ENCODE data around the gene SLC2A13. TPM values are rescaled to one million over a fixed set of nuclear protein-coding genes. Genes with fewer than 3 reads are reported as not detected.

SLC2A13 gene
- total RNA-seq, 1 experiment from 2014 or later: 12.1 TPM

DNA sequence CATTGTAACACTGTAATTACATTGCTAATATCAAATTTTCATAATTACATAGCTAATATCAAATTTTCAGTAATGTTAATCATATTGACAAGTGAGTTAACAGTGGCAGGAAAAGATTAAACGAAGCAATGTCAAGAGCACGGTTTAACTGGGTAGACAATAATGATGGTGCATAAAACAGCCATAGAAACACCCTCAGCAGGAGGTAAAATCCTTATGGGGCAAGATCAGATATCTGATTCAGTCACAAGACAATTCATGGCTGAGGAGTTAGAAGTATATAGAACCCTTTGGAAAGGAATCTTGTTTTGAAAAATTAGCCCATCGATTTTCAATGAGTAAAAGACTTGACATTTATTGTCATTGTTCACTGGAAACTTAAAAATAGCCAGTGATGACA, 190.6 kb downstream of the SLC2A13 start:
- no peak overlapping the region for H3K27ac ChIP-seq (ENCODE audit: low read length)
- ChIA-PET CTCF (no interaction called here), POLR2A (no interaction called here)

DNA sequence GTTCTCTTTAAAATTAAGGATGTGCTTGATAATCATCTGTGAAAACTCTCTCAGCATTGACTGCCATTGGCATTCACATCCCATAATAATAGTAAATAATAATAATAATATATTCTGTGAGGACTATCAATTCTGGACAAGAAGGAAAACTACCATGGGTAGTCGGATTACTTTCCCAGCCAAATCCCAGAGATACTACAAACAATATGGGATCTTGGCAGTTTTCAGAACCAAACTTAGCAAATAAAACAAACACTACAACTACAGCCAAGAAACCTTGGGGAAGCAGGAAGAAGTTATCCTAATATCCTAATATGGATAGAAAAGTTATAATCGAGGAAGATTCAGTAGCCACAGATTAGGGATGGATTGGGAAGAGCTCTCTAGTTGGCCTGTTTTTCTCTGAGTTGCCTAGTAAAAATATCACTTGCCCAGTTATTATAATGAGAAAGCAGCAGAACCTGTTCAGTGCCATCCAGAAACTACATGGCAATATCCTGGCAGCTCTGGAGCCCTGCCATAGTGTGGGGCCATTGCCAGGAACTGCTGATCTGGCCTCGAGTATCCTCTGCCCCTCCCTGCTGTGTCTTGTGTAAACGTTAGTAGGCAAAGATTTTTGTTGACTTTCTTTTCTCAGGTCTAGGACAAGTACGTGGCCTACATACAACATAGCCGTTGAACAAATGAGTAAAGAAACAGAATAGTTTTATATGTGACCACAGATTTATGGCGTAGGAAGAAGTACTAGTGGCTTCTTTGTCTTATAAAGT, 193.5 kb downstream of the SLC2A13 start:
- Histone ChIP-seq H3K36me3 (ENCODE audit: control insufficient read depth, insufficient read depth, low read length) (no peaks in the 10 kb centered on the region), H3K27ac (ENCODE audit: low read length) (no peak overlapping the region), H3K9me3 (ENCODE audit: control insufficient read depth, insufficient read depth, low read depth, low read length) (no peaks in the 10 kb centered on the region), H3K4me1 (ENCODE audit: control insufficient read depth, insufficient read depth, low read length) (no peaks in the 10 kb centered on the region), H3K27me3 (ENCODE audit: control insufficient read depth, insufficient read depth, low read length) (no peaks in the 10 kb centered on the region), H3K4me3 (ENCODE audit: low read depth in 2 of 2, low read length in 2 of 2) (no peak overlapping the region)
- TF ChIP-seq POLR2AphosphoS5 (IDR thresholded peaks at IDR 0.05; ENCODE audit: low read depth, low read length) (no peak), TCF7L2 (IDR thresholded peaks at IDR 0.05; ENCODE audit: low read depth, low read length) (no peak), SIN3A (IDR thresholded peaks at IDR 0.05; ENCODE audit: borderline replicate concordance, insufficient read depth, low read depth, low read length) (no peak)
- TF ChIP-seq, protein P1, sequence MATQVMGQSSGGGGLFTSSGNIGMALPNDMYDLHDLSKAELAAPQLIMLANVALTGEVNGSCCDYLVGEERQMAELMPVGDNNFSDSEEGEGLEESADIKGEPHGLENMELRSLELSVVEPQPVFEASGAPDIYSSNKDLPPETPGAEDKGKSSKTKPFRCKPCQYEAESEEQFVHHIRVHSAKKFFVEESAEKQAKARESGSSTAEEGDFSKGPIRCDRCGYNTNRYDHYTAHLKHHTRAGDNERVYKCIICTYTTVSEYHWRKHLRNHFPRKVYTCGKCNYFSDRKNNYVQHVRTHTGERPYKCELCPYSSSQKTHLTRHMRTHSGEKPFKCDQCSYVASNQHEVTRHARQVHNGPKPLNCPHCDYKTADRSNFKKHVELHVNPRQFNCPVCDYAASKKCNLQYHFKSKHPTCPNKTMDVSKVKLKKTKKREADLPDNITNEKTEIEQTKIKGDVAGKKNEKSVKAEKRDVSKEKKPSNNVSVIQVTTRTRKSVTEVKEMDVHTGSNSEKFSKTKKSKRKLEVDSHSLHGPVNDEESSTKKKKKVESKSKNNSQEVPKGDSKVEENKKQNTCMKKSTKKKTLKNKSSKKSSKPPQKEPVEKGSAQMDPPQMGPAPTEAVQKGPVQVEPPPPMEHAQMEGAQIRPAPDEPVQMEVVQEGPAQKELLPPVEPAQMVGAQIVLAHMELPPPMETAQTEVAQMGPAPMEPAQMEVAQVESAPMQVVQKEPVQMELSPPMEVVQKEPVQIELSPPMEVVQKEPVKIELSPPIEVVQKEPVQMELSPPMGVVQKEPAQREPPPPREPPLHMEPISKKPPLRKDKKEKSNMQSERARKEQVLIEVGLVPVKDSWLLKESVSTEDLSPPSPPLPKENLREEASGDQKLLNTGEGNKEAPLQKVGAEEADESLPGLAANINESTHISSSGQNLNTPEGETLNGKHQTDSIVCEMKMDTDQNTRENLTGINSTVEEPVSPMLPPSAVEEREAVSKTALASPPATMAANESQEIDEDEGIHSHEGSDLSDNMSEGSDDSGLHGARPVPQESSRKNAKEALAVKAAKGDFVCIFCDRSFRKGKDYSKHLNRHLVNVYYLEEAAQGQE (IDR thresholded peaks at IDR 0.05; ENCODE audit: insufficient read depth in 1 of 2, low read depth in 2 of 2, low read length in 1 of 2): no peak
- TF ChIP-seq, protein P2, sequence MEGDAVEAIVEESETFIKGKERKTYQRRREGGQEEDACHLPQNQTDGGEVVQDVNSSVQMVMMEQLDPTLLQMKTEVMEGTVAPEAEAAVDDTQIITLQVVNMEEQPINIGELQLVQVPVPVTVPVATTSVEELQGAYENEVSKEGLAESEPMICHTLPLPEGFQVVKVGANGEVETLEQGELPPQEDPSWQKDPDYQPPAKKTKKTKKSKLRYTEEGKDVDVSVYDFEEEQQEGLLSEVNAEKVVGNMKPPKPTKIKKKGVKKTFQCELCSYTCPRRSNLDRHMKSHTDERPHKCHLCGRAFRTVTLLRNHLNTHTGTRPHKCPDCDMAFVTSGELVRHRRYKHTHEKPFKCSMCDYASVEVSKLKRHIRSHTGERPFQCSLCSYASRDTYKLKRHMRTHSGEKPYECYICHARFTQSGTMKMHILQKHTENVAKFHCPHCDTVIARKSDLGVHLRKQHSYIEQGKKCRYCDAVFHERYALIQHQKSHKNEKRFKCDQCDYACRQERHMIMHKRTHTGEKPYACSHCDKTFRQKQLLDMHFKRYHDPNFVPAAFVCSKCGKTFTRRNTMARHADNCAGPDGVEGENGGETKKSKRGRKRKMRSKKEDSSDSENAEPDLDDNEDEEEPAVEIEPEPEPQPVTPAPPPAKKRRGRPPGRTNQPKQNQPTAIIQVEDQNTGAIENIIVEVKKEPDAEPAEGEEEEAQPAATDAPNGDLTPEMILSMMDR (IDR thresholded peaks at IDR 0.05): no peak
- DNase-seq (ENCODE audit: low read depth, low spot score) (no peak), ATAC-seq (no peak)
- no TSS peak for BruUV-seq (replicated peaks)
- intact Hi-C loops (cut with micrococcal nuclease; ENCODE audit: unreplicated experiment): loop anchor here (10.0 kb wide), 1 partner anchor 68 kb away; no protein-coding TSS in a partner anchor
- POLR2A ChIA-PET: no interaction called here
- CTCF ChIA-PET: interaction anchor here (0.6 kb wide), 1 partner anchor 1006 kb away, joined by 3 read pairs; no protein-coding TSS in a partner anchor
- in situ Hi-C loops (cut with HindIII; ENCODE audit: low pct_unique_long_range_greater_than_20kb, low sequenced_read_pairs): no loop called here

More for the DNA sequence above, 190.6 kb downstream of the SLC2A13 start:
- Histone ChIP-seq H3K4me3 (ENCODE audit: low read depth in 2 of 2, low read length in 2 of 2) (no peak overlapping the region), H3K9me3 (ENCODE audit: control insufficient read depth, insufficient read depth, low read depth, low read length) (no peaks in the 10 kb centered on the region), H3K27me3 (ENCODE audit: control insufficient read depth, insufficient read depth, low read length) (no peaks in the 10 kb centered on the region), H3K36me3 (ENCODE audit: control insufficient read depth, insufficient read depth, low read length) (no peaks in the 10 kb centered on the region), H3K4me1 (ENCODE audit: control insufficient read depth, insufficient read depth, low read length) (no peaks in the 10 kb centered on the region)
- no peak for TF ChIP-seq SIN3A (IDR thresholded peaks at IDR 0.05; ENCODE audit: borderline replicate concordance, insufficient read depth, low read depth, low read length)
- TF ChIP-seq TCF7L2 (IDR thresholded peaks at IDR 0.05; ENCODE audit: low read depth, low read length): no peak
- TF ChIP-seq, protein P2 (IDR thresholded peaks at IDR 0.05): no peak
- TF ChIP-seq POLR2AphosphoS5 (IDR thresholded peaks at IDR 0.05; ENCODE audit: low read depth, low read length): no peak
- TF ChIP-seq, protein P1 (IDR thresholded peaks at IDR 0.05; ENCODE audit: insufficient read depth in 1 of 2, low read depth in 2 of 2, low read length in 1 of 2): no peak
- ATAC-seq (no peak), DNase-seq (ENCODE audit: low read depth, low spot score) (no peak)
- in situ Hi-C loops (cut with HindIII; ENCODE audit: low pct_unique_long_range_greater_than_20kb, low sequenced_read_pairs): no loop called here
- no TSS peak for BruUV-seq (replicated peaks)
- intact Hi-C loops (cut with micrococcal nuclease; ENCODE audit: unreplicated experiment): loop anchor here (10.0 kb wide), 1 partner anchor 70 kb away; no protein-coding TSS in a partner anchor
